CD4-positive, alpha-beta T cell treated with Interleukin-4 for 4 hours (primary cell): Measurements from ENCODE around the gene CTNND2.

Experiments used
- DNase-seq: peaks from one replicate; pipeline ENCODE4 v3.0.0-alpha.2; 2020

CTNND2 gene

DNA sequence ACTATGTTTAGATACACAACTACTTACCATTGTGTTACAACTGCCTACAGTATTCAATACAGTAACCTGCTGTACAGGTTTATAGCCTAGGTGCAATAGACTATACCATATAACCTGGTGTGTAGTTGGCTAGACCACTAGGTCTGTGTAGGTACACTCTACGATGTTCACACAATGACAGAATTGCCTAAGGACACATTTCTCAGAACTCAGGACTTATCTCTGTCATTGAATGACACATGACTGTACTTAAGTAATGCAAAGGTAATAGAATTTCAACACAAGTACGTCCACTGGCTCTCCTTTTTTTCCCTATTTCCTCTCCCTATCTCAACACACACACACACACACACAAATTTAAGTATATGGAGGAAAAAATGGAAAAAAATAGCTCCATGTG, 385.6 kb downstream of the CTNND2 start:
- DNase-seq: no peak

DNA sequence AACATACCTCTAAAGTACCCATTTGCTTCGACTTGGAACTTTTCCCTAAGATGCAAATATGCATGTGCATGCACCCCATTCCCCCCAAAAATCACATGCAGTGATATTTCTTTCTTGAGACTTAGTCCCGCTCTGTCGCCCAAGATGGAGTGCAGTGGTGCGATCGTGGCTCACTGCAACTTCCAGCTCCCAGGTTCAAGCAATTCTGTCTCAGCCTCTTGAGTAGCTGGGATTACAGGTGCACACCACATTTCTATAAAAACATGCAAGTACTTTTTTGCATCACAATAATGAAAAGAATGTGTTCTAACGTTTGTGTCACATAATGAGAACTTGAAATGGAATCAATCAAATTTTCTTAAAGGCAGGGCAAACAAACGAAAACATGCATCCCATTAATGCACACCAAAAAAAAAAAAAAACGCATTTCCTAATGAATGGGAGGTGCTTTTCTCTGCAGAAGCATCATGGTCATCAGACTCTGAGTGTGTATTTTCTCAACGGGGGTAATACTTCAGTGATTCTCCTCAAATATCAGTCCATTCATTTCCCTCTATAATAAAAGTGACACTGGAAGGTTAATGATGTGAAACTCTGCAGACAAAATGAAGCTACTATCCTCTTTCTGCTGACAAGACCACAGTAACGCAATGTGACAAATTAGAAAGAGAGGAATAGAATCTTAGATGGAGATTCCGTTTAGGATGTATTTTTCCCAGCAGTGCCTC, 389.4 kb downstream of the CTNND2 start:
- DNase-seq: no peak

DNA sequence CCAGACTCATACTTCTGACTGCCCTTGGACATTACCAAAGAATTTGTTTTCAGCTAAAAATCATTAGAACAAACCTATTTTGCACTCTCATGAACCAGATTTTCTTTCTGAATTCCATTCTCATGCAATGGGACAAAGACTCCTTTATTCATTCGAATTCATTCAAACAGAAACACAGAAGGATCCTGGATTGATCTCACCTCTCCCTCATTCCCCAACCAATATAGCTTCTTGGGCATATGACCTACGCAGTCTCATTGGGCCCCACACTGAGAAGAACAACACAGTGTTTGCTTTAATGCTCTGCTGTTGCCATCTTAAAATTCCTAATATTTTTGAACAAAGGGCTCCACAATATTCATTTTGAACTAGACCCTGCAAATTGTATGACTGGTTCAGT, 392.4 kb downstream of the CTNND2 start:
- no peak for DNase-seq

DNA sequence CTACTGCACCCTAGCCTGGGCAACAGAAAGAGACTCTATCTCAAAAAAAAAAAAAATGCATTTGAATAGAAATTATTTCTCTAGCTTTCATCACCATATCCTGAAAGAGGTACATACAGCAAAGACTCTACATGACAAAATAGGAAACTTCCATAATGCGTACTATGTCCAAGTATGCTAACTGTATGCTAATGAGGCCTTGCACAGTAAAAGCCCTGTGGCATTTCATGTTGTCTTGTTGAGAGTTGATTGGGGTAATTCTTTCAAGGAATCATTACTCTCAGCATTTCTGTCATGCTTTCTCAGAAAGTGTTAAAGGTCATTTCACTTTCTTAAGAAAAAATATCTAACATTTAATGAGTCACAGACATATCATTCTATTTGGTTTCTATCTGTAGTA, 393.4 kb downstream of the CTNND2 start:
- DNase-seq: no peak

DNA sequence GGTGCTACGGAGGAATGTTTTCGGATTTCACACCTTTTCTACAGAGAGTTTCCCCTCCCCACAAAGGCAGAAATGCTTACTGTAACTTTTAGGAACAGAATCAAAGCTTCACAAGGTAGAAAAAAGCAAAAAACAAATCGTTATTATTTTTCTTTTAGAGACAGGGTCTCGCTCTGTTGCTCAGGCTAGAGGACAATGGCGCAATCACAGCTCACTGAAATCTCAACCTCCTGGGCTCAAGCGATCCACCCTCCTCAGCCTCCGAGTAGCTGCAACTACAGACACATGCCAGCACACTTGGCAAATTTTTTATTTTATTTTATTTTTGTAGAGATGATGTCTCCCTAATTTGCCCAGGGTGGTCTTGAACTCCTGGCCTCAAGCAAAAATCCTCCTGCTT, 394.5 kb downstream of the CTNND2 start:
- no peak for DNase-seq

DNA sequence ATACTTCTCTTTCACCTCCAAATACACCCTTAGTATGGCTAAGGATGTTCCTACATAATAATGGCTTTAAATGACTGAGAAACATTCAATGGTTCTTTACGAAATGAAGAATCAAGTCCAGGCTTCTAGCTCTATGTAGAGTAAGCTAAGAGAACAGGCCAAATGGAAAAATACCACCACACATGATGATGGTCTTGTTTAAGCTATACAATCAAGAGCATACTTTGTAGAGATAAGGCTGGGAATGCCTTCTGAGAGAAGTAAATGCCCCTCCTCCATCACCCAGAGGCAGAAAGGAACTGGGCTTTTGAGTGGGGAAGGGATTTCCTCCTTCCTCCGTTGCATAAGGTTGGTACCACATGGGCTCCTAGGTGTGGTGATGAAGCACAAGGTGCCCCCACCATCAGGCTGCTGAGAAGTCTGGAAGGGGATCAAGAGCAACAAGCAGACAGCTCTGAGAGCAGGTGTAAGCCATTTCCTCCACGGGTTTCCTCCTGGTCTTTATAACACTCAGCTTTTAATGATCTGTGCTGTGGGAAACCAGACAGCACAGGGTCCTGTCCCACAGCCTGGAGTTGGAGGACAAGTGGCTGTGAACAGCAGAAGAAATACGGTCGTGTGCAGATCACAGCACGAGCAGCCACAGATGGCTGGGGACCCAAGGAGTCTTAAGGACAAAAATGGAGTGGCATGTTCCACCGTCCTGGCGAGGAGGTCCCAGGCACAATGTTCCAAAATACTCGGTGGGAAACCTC, 396.9 kb downstream of the CTNND2 start:
- no peak for DNase-seq

DNA sequence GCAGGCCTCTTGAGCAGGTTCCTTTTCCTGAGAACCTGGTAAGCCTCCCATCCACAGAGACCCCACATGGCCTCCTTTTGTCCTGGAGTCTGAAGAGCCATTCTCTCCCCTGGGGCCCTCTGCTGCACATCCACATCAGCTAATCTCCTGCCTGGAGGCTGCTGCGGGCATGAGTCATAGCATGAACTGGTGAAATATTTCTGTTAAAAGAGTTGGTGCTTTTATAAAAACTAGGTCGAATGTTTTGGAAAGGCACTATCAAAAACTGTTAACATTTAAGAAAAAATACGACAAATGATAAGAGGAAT, 399.4 kb downstream of the CTNND2 start:
- DNase-seq: no peak

DNA sequence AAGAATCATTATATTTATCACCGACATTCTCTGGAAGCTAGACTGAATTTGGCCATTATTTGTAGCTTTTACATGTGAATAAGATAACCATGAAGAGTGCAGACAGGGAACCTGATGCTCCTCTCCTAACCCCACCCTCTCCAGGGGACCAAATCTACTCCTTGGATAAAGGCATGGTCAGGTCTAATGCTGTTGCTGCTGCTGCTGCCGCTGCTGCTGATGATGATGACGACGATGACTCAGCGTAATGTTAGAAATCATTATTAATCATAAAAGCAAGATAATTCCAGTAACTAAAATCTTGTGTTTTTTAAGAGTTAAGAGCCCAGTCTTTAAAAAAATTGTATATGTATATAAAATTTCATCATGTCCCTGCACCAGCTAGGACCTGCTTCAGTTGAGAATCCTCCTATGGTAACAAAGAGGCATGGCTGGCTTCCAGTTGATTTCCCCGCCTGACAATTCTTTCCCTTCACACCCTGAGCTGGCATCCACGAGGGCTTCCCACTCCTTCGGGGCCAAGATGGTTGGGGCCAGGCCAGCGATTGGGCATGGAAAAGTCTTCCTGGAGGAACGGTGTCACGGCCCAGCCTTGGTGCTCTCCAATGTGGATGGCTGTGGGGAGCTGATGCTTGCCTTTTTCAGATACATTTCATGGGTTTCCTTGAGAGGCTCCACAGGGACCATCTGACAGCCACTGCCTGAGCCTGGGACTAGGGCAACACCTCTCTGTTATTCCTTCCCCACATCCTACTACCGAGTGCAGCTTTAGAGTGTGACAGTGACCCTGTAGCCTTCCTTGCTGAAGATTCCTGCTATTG, 400.0 kb downstream of the CTNND2 start:
- no peak for DNase-seq

DNA sequence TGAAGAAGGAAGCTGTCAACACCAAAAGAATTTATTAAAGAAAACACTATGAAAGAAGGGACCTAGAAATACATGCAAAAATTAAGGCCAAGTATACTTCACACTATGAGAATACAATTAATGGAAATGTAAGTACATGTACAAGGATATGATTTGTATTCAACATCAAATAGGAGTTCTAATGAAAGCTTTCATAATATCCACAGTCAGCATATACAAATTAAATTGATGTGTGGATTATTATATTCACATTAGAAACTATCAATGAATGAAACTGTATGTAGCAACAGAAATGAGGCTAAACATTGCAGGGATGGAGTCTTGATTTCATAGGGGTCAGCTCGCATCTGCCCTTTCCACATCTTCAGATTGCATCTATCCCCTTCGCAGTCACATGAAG, 401.5 kb downstream of the CTNND2 start:
- DNase-seq: no peak

DNA sequence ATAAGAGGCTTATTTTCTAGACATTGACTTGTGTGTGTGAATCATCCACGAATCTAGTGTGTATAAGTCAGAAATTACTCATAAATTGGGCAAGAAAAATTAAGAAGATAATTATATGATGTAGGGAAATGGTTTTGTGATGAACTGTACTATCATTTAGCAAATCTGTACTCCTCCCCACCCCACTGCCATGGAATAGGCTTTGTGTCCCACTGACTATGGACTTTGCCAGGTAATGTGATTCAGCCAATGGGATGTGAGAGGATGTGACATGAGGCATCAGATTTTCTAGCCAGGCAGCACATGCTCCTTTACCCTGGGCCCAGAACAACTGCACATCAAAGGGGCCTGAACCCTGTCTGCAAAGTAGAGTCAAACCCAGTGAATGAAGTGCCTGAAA, 406.6 kb downstream of the CTNND2 start:
- DNase-seq: no peak

DNA sequence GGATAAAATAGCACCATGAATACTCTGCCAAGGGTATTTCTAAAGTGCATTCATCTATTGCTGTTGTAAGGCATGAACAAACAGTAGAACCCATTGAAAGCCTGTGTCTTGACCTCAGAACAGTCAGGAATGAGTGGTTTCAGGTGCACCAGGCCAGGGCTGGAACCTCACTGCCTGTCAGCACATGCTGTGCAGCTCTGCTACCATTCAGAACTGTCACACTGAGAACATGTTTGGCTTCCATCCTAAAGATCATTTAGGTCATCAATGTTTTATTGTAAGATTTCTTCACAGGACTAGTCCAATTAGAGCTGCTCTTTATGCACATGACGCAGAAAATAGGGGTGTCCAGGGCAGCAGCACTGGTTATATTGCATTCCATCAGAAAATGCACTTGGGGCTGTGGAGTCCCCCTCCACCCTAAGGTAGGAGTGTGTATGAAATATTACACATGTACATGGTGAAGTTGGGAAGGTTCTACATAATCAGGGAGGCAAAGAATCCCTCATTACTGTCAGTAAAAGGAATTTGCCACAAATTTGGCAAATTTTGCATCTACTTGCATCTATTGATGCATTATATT, 408.0 kb downstream of the CTNND2 start:
- DNase-seq: no peak

DNA sequence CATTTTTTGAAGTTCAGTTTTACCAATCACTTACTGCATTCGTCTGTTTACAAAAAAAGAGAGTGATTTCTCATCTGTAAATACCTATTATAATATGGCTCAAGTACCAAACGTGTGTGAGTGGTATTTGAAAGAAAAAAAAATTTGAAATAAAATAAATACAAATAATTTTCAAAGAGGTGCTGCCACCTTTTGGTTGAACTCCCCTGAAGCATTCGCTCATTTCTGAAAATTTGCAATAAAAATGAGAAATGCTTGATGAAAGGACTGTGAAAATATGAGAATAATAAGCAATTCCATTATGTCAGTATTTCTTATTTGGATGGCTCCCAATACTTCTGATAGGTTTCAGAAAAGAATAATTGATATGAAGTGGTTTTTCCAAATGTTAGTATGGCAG, 409.9 kb downstream of the CTNND2 start:
- DNase-seq: no peak

DNA sequence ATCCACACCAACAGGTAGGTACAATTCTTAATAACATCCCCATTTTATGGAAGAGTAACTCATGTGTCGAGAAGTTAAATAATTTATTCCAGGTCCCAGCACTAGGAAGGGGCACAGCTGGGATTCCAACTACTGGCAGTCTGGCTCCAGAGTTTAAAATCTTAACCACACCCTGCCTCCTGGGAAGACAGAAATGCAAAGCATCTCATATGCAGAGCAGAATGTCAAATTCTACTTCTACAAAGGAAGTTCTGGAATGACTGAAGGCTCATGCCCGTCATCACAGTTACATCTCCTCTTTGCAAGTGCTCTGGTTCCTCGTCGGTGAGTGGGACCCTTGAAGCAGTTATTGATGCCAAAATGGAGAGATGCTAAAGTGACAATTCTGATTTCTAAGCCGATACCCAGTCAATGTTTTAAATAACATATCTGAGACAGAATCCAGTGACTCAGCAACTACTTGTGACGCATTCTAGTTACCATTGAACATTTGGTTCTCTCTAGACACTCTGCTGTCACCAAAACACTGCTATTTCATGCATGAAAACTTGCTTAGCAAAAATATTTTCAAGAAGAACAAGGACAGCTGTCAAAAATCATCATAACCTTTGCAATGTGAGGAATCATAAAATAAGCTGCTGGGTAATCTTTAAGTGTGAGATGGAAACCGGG, 412.7 kb downstream of the CTNND2 start:
- DNase-seq: no peak

DNA sequence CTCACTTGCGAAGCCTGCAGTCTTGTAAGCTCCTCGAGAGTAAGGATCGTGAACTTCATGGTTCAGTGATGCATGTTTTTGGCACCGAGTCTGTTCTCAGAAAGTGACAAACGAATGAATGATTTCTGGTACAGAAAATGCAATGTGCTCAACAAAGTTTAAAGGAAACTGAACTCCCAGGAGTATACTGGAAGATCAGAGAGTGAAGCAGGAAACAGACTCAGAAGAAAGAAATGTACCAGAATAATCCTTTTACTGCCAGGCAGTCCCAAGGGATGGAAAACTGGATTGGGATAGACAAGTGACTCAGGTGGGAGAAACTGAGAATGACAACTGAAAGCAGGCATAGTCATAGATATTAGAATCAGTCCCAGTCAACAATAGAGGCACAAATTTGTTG, 420.6 kb downstream of the CTNND2 start:
- DNase-seq: no peak

DNA sequence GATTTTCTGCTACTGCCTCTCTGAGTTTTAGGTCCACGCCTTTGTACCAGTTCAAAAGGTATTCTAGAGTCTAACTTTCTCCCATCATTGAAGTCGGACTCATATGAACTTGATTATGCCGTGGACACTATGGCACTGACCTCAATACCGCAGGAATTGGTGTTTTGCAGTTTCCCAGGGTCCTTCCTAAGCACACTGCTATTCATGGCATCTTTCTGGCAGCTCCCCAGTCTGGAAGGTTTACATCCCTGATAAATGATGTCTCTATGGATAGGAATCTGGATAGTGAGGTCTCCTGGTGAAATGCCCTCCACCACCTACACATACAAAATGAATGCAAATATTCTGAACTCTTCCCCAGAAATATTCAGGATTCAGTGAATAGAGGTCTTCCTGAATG, 422.2 kb downstream of the CTNND2 start:
- no peak for DNase-seq

DNA sequence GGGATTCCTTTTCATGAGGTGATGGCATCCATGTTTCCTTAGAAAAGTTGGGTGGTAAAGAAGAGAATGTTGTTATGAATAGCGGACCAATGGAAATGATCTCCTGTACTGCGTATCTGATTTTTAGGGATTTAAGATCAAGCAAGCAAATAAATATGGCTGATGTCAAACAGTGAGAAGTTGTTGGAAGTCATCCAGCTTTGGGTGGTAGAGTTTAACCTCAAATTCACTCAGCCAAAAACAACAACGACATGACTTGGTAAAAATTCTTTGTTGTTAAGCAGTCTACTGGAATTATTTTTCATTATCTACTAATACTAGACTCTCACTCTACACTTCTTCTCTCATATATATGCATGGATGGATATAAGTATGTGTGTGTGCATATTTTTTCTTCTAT, 426.5 kb downstream of the CTNND2 start:
- no peak for DNase-seq

DNA sequence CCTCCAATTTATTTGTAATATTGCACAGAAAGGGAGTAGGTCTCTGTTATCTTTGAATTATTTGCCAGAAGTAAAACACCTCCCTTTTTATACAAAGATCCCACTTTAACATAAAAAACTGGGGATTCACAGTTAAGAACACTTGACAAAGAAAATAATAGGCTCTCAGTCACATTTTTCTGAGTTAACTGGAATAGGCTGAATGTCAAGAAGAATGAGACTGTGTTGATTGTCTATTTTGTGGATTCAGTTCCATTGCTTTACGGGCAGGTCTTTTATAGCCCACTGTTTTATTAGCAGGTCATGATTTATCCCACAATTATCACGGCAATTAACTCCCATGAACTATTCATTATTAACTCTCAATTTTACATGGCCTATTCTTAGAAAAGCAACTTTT, 427.4 kb downstream of the CTNND2 start:
- no peak for DNase-seq

DNA sequence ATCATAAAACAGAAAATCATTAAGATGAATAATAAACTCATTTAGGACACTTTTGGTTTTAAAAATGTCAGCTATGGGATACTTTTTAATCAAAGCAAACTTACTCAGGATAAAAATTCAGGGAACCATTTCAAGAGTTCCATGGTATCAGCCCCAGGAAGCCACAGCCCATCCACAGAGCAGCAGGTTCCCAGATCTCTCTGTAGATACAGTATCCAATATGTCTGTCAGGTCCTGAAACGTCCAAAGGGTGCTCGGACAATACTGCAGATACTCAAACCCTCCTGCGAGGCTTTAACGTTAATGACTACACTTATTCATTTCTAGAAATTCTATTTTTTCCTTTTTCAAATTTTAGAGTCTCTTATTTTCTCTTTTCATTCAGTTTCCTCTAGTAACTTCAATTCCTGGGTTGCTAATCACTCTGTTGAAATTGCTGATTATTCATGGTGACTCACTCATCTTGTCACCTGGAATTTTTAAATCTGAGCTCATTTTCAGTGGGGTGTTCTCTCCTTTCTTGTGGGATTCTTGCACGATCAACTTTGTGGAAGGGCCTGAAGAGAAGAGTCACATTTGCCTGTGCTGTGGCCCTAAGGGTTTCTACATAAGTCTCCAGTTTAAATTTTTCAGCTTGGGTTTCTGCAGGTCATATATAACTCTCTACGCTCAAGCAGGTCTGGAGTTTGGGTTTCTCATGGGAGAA, 435.8 kb downstream of the CTNND2 start:
- DNase-seq: no peak

DNA sequence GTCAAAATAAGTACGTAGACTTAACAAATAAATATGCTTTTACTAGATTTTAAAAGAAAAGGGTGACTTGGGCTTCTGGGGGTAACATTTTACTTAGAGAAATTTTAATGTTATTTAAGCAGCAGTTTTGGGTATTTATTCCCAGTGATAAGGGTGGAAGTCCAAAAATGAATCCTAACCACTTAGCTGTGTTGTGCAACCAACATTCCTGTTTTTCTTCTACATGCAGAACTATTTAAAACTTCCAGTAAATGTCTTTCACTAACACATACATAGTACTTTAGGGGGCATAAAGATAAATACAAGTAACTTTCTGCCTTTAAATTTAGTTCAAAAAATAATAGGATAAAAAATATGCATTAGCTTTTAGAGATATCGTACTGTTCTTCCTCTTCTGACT, 436.7 kb downstream of the CTNND2 start:
- DNase-seq: no peak

DNA sequence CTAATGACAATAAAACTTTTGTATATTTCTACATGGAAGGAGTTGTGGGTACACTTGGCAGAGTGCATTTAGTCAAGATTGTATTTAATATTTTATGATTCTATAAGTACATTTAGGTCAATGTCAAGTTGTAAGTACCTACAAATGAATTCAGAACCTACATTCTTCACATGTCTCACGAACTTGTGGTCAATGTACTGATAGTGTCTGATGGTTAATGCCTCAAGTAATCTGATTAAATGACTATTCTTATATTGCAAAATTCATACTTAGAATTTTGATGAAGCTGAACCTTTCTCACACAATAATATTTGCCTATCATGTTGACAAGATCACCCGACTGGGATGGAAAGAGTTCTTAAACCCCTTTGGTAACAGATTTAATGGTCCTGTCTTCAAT, 444.5 kb downstream of the CTNND2 start:
- DNase-seq: no peak

DNA sequence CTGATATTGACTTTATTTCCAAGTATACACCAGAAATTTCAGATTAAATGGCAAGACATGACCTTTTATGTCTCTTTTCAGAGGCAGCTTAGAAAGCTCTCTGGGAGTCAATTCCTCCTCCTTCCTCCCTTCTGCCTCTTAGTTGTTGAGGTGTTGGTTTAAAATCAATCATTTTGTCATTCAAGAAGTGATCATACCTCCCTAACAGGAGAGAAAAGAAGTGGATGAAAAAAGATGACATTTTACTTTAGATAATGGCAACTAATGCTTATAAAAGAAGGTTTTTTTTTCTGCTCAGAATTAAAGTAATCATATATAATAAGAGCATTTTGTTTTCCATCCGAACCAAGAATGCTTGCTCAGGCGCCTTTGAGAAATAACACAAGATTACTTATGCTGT, 448.7 kb downstream of the CTNND2 start:
- DNase-seq: no peak

DNA sequence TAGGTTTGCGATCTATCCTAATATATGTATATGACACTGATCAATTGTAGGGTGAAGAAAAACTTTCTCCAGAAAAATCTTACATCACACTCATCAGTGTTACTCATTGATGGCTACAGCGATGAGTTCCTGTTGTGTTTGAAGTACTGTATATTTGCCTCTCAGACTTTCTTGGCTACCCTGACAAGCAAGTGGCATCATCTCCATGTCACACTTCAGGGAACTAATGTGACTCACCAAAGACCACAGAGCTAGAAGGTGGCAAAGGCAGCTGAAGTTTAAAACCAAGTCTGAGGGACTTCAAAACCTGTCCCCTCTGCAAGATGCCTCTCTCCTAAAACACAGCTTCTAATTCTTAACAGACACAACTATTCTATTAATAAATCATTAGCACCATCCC, 451.4 kb downstream of the CTNND2 start:
- DNase-seq: no peak

DNA sequence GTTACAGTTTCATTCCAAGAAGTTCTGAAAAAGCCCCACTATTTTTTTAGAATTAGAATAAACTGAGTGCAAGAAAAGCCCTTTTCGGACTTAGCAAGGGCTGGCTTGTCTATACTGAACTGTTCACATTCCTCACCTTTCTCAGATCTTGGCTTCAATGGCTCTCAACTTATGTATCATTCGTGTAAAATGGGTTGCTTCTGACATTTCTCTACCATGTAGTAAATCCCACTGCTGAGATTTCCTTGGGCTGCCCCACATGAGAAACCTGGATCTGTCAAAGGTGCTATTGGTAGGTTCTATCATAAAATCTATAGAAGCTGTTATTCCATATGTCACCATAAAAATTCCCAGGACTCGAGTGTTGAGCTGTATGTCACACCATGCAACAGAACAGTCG, 454.3 kb downstream of the CTNND2 start:
- DNase-seq: no peak
